Right lobe of liver (tissue), 4 donors: ENCODE measurements around the gene ASB14.

ENCODE experiments used
- POLR2A ChIP-seq: fragments of 450-650 bp; IDR thresholded peaks from one replicate; pipeline ENCODE4 v1.6.1; 2017; ENCODE audit warnings: antibody characterized with exemption, mild to moderate bottlenecking
- TF ChIP-seq, protein P1 (sequence below), 4 donors: fragments of 200-600 bp in 3 of 4; fragments of 450-650 bp in 1 of 4; IDR thresholded peaks; one replicate each; pipeline versions ENCODE4 v1.5.1 to v1.8.0; 2016 to 2022; ENCODE audit warnings: antibody characterized with exemption in 4 of 4, mild to moderate bottlenecking in 2 of 4
- donor health status: DM: no; HTN: no; CAD: no.
- donor health status: DM: no; HTN: no; CAD: no.
- donor health status: DM: no; HTN: yes; CAD: no.

DNA sequence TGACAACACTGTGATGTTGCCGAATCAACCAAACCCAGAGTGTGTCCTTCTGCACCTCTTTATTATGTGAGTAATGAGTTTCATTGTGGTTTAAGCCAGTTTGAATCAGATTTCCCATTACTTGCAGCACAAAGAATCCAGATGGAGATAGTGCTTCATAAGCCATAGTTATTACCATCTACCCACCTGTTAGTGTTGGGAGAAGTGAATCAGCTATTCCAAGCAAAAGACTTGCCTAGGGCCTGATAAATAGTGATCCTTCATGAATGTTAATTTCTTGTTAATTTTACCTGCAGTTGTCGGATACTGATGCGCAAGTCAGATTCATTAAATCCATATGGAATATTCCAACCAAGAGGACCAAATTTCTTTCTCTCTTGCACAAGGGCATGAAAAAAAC, 21.7 kb upstream of the ASB14 start:
- TF ChIP-seq POLR2A: no peak
- TF ChIP-seq, protein P1, sequence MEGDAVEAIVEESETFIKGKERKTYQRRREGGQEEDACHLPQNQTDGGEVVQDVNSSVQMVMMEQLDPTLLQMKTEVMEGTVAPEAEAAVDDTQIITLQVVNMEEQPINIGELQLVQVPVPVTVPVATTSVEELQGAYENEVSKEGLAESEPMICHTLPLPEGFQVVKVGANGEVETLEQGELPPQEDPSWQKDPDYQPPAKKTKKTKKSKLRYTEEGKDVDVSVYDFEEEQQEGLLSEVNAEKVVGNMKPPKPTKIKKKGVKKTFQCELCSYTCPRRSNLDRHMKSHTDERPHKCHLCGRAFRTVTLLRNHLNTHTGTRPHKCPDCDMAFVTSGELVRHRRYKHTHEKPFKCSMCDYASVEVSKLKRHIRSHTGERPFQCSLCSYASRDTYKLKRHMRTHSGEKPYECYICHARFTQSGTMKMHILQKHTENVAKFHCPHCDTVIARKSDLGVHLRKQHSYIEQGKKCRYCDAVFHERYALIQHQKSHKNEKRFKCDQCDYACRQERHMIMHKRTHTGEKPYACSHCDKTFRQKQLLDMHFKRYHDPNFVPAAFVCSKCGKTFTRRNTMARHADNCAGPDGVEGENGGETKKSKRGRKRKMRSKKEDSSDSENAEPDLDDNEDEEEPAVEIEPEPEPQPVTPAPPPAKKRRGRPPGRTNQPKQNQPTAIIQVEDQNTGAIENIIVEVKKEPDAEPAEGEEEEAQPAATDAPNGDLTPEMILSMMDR (IDR thresholded peaks at IDR 0.05): no peak
